Erythroblast (primary cell): Measurements from ENCODE around the gene SFMBT1.
A peak's percentile ranks its signal among the peaks of the same experiment; 100 is the strongest.

Source experiments
- DNase-seq, 2 experiments: peaks; one replicate each; lab custom pipeline; 2025; lab: John Stamatoyannopoulos, UW
- GATA1 ChIP-seq: IDR thresholded peaks from 2 replicates; pipeline ENCODE4 v1.6.1; 2011; ENCODE audit warnings: low read depth, mild to moderate bottlenecking, control low read depth, low read length, moderate library complexity
- POLR2A ChIP-seq: IDR thresholded peaks from 2 replicates; pipeline ENCODE4 v1.6.1; 2011; ENCODE audit warnings: mild to moderate bottlenecking, low read length

SFMBT1 gene, protein sequence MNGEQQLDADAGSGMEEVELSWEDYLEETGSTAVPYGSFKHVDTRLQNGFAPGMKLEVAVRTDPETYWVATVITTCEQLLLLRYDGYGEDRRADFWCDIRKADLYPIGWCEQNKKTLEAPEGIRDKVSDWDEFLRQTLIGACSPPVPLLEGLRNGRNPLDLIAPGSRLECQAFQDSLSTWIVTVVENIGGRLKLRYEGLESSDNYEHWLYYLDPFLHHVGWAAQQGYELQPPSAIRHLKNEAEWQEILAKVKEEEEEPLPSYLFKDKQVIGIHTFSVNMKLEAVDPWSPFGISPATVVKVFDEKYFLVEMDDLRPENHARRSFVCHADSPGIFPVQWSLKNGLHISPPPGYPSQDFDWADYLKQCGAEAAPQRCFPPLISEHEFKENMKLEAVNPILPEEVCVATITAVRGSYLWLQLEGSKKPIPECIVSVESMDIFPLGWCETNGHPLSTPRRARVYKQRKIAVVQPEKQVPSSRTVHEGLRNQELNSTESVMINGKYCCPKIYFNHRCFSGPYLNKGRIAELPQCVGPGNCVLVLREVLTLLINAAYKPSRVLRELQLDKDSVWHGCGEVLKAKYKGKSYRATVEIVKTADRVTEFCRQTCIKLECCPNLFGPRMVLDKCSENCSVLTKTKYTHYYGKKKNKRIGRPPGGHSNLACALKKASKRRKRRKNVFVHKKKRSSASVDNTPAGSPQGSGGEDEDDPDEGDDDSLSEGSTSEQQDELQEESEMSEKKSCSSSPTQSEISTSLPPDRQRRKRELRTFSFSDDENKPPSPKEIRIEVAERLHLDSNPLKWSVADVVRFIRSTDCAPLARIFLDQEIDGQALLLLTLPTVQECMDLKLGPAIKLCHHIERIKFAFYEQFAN

DNA sequence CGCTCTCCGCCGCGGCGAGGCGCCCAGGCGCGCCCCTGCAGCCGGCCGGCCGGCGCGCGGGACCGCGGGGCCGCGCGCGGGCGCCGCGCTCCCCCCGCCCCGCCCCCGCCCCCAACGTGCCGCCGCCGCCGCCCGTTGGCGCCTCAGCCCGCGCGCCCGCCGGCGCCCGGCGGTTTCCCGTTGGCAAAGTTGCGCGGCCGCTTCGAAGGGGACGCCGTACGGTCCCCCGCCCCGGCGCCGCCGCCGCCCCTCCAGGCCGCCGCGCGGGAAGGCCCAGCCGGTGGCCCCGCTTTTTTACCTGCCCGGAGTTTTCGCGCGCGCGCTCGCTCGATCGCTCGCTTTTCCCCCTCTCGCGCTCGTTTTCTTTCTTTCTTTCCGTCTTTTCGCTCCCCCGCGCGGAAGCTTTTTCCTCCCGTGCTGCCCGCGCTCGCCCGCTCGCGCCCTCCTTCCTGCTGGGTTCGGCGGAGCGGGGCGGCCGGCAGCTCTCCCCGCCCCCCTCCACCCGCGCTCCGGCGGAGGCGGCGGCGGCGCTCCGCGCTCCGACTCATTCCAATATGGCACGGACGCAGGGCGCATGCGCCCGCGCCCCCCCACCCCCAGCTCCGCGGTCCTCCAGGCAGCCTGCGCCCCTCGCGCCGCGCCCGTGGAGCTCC, at the start of gene SFMBT1:
Gene SFMBT1 (minus strand): TSS at position 556 of the 653 bp plus-strand sequence. CDS start 76,945 bp downstream, outside the sequence.
- DNase-seq: peak; percentile 80 to 87
- TF ChIP-seq POLR2A (peak; percentile 36), GATA1 (no peak)

DNA sequence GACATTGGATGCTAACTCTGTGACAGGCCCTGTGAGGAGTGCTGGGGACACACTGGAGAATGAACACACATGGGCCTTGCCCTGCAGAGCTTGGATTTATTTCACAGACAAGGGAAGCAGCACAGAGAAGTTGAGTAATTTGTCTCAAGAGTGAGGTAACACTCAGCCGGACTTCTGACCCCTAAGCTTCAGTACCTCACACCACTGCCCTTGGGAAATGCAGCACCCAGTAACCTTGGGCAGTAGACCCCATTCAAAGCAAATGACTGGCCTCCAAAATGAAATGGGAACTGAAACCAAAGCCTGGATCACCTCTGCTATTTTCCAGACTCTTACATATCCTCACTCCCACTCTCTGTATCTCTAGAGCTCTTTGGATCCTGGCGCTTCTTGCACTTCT, 47.1 kb upstream of the SFMBT1 start:
- no peak for TF ChIP-seq POLR2A
- no peak for TF ChIP-seq GATA1
- DNase-seq: no peak

DNA sequence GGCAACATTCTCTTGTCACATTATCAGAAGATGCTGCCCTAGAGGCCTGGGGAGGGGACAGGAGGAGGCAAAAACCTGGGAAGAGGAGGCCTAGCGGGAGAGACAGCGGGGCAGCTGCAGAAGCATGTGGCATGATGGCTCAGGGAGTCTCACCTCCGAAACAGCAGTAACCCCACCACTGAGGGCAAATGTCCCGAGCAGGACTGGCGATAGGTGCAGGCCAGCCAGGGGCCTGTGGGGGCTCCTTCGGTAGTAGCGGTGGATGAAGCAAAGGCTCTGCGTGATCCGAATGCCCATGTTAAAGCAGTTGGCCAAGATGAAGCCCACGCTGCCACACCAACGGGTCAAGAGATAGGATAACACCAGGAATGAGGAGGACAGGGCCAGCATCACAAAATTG, 46.3 kb upstream of the SFMBT1 start:
- TF ChIP-seq GATA1: no peak
- TF ChIP-seq POLR2A: no peak
- no peak for DNase-seq

DNA sequence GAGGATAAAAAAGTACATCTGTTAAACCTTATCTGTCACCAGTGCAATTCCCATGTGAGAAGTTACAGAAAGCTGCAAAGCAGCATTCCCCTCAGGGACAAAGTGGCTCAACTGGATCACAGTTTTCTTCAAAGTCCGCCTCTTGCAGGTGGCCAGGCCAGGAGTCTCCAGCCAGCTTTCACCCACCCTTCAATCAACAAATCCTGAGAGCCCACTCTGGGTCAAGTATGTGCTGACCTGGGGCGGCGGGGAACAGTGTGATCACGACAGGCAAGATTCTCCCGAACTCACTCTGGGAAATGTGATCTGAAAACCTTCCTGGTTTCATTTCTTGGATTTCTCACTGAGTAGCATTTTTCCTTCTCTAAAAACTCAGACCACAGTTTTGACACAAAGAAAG, 45.1 kb upstream of the SFMBT1 start:
- no peak for DNase-seq
- no peak for TF ChIP-seq POLR2A
- no peak for TF ChIP-seq GATA1

DNA sequence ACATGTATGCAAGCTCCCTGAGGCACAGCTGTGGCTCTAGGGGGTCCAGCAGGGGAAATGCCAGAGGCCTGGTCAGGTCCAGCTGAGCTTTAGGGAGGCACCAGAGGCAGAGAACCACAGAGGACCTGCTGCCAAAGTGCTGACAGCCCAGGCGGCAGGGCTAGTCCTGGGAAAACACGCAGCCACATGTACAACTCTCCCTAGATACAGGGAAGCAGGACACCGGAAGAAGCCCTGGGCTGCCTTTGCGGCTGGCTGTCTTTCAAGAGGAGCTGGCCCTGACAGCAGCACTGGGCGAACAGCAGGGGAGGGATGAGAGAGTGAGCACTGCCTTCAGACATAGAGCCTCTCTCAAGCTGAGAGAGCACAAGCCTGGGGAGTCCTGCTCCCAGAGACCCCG, 43.6 kb upstream of the SFMBT1 start:
- TF ChIP-seq POLR2A (no peak), GATA1 (no peak)
- DNase-seq: no peak

DNA sequence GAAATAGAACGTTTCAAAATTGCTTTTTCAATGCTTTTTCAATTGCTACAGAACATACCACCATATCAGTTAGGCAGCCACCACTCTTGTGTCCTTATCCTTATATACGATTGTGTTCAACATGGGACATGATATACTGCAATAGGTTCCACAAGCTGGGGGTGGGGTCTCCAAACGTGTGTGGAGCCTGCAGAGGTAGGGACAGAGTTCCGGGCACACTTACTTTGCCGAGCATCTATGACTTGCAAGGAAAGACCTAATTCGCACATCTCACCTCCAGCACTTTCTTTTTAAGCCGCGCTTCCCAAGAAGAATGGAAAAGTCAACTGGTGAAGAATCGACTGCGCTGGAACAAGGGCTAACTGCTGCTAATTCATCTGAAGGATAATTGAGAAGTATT, 39.6 kb upstream of the SFMBT1 start:
- no peak for TF ChIP-seq POLR2A
- no peak for TF ChIP-seq GATA1
- DNase-seq: no peak

DNA sequence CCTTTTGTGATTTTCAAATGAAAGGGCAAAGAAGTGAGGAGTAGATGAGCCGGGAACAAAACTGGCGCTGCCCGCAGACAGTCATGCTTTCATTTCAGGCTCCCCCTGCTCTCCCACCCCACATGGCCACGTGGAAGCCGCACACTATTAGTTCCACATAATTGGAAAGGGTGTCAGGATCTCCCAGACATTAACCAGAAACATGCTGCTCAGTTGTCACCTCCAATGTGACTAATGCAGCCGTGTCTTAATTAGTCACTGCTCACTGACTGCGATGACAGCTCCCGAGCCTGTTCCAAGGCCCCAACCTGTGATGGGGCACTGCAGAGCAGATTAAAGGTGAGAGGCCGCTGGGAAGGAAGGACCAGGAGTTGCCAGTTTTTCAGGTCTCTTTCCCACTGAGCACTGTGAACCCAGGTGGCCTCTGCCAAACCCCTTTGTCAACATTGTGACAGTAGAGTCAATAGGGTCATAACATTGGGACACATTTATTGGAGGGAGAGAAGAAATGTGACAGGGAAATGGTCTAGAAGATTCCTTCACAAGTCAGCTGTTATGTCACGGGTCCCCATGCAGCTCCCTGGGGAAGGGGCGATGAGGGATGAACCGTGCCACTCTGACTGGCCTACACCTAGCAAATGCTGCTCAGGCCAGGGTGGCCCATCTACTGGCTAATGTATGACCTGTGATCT, 38.6 kb upstream of the SFMBT1 start:
- peak in 1 of 2 experiments; percentile 18 for DNase-seq
- TF ChIP-seq POLR2A (no peak), GATA1 (no peak)

DNA sequence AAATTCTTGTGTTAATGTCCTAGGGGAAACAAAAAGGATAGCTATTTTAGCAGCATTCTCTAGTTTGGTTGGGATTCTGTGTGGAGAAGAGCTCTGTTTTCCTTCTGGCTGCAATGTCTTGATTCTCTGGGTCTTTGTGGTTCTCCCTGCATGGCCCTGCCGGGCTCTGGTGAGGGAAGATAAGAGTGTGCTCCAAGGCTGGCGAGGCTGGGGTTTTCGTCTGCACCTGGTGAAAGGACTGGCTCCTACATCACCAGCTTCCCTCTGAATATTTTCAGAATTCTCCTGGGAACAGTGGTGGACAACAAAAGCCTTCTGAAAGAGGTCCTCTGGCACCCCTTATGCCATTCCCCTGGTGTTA, 38.1 kb upstream of the SFMBT1 start:
- DNase-seq: peak; percentile 30 to 48
- TF ChIP-seq GATA1: no peak
- no peak for TF ChIP-seq POLR2A

DNA sequence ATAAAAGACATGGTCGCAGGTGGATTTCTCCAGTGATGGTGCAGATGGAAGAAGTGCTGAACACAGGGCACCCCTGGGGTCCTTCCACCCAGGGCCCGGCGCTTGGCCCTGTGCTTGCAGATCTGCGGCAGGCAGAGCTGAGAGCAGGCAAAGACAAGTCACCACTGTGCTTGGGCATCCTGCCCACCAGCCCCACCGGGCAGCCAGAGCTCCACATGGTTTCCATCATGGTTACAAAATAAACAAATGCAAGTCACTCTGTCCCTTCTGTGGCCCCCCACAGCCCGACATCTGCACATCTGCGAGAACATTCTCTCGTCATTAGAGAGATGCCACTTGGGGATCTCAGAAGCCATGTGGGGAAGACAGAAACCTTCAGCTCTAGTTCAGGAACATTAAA, 37.6 kb upstream of the SFMBT1 start:
- DNase-seq: peak; percentile 33 to 54
- TF ChIP-seq GATA1: no peak
- no peak for TF ChIP-seq POLR2A

DNA sequence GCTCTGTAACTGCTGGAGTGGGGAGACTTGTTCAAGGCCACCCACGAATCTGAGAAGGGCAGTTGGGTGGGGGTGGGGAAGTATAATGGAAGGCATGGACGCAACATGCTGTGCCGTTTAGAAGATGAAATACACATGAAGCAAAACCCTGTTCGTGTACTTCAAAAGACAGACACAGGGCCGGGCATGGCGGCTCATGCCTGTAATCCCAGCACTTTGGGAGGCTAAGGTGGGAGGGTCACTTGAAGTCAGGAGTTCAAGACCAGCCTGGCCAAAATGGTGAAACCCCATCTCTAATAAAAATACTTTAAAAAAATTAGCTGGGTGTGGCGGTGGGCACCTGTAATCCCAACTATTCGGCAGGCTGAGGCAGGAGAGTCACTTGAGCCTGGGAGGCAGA, 36.9 kb upstream of the SFMBT1 start:
- DNase-seq: no peak
- no peak for TF ChIP-seq POLR2A
- TF ChIP-seq GATA1: no peak

DNA sequence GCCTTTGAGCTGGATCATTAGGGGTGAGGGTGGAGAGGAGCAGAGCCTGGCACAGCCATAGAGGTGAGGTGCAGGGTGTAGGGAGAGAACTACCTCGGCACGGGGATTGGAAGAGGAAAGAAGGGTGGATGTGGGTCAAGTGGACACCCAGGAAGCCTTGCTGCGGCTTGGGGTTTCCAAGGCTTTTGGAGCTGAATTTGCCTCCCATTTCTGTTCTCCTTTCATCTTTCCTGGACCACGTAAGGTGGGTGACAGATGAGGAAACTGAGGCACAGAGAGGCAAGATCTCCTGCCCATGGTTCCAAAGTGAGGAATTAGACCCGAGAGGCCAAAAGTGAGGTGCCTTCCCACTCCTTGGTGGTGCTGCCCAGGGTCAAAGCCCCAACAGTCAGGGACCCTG, 35.4 kb upstream of the SFMBT1 start:
- no peak for TF ChIP-seq GATA1
- no peak for TF ChIP-seq POLR2A
- no peak for DNase-seq

DNA sequence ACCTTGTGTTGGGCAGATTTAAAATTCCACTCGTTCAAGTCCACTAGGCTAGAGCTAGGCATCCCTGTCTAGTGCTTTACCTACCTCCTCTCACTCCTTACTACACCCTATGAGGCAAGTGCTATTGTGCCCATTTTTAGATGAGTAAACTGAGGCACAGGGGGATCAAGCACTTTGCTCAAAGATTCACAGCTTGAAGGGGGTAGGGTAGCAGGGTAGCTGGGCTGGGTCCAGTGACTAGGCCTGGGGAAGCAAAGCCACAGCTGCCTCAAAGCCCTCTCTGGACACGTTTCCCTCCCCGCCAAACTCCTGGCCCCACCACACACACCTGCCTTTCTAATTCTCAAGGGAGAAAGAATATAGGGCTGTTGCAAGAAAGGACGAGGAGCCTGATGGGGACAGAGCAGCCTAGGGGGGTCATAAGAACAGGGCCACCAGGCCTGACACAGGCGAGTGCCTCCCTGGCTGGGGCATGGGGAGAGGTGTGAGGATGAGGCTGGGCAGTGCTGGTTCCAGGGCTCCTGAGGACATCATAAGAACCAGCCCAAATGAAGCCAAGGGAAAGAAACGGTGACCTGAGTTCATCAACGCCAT, 34.8 kb upstream of the SFMBT1 start:
- TF ChIP-seq POLR2A: no peak
- no peak for TF ChIP-seq GATA1
- DNase-seq: no peak

DNA sequence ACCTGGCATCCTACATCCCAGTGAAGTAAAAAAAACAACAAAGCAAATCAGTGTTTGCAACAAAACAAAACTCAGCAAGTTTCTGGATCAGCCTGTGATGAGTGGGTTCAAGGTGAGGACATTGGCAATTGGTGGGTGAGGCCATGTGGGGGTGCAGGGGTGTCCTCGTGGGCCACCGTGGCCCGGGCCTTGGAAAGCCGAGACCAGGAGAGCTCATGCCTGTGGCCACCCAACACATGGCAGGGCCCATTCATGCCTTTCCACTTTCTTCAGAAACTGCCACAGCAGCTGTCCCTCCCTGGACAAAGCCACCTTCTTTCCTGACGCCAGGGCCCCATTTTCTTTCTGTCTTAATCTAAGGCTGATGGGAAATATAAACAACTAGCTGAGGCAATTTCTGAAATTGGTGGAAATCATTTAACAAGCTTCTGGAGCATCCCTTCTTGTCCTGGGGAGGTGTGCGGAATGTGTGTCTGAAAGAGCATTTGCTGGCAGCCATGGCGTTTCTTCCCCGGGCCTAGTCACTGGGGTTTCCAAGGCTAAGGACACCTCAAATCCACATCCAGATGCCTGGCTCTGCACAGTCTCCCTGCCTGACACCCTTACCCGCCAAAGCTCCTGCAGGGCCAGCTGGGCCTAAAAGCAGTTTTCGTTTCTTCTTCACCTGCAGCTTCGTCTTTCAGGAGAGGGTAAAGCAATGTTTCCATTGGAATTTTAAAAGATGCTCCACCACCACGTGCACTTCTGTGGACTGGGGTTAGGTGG, 34.1 kb upstream of the SFMBT1 start:
- DNase-seq: no peak
- TF ChIP-seq POLR2A (no peak), GATA1 (no peak)
